VCaP (cell line): ENCODE results near the gene DNAH10.

ENCODE experiments used
- H3K27ac ChIP-seq: fragments of 450-650 bp; 2 replicates; pipeline ENCODE4 v1.5.1; 2017
- TF ChIP-seq, protein P1 (sequence below): fragments of 450-650 bp; conservative IDR thresholded peaks from 2 replicates; pipeline ENCODE4 v1.5.1; 2017; ENCODE audit warnings: mild to moderate bottlenecking, moderate library complexity

Gene DNAH10

DNA sequence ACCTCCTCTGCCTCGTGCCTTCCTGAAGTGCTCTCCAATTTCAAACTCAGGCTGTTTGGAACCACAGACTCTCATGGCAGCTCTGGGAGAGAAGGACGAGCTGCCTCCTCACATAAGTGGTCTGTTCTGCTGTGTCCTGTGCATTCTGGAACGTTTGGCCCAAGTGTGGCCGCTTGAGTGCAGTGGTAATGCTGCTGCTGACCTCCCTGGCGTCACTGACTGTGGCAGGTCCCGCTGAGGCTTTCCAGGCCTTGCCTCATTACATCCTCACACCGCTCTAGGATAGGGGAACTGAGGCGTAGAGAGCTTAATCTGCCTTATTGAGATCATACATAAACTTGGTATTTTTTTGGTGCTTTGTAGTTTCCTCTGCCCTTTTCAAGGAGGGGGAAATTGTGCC is 196.4 kb downstream of the DNAH10 start:
- TF ChIP-seq, protein P1, sequence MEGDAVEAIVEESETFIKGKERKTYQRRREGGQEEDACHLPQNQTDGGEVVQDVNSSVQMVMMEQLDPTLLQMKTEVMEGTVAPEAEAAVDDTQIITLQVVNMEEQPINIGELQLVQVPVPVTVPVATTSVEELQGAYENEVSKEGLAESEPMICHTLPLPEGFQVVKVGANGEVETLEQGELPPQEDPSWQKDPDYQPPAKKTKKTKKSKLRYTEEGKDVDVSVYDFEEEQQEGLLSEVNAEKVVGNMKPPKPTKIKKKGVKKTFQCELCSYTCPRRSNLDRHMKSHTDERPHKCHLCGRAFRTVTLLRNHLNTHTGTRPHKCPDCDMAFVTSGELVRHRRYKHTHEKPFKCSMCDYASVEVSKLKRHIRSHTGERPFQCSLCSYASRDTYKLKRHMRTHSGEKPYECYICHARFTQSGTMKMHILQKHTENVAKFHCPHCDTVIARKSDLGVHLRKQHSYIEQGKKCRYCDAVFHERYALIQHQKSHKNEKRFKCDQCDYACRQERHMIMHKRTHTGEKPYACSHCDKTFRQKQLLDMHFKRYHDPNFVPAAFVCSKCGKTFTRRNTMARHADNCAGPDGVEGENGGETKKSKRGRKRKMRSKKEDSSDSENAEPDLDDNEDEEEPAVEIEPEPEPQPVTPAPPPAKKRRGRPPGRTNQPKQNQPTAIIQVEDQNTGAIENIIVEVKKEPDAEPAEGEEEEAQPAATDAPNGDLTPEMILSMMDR, result no peak
- no peak overlapping the region for H3K27ac ChIP-seq

DNA sequence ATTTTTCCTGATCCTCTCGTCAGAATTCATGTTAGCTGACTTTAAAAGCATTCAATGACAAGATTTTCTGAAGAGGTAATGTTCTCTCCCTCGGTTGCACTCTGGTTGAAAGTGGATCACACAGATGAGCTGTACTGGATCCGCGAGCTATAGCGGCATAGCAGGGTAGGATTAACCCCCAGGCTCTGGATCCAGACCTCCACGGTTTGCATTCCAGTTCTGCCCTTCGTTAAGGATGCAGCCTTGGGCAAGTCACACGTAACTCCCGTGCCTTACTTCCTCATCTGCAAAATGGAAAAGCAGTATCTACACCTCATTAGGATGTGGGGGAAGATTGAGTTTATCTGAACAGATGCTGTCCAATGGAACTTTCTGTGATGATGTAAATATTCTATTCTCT is 196.8 kb downstream of the DNAH10 start:
- no peak overlapping the region for H3K27ac ChIP-seq
- TF ChIP-seq, protein P1, result no peak

GRCh38 chr12:123960029-123960735 is 198.1 kb downstream of the DNAH10 start:
- TF ChIP-seq, protein P1, result no peak

DNA sequence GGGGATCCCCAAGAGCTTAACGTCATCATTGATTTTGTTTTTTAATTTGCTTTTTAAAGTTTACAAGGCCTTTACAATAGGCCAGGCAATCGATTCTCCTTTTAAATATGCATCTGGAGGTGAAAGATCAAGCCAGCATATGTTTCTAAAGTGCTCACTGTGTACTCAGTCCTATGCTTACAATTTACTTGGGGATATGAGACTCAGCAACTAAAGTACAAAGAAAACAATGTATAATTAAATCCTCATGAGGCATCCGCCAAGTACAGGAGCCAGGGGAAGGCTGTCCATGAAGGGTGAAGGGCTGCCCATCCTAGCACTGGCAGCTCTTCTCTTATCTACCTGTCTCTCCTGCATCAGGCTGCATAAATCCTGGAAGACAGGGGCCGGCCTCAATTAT is 198.8 kb downstream of the DNAH10 start:
- TF ChIP-seq, protein P1, result no peak
- H3K27ac ChIP-seq, result peak overlapping the region; percentile 49

More at GRCh38 chr12:123960029-123960735, 198.1 kb downstream of the DNAH10 start:
- H3K27ac ChIP-seq, result peak overlapping the region; percentile 49; the same call in 1 of the 2 replicates

GRCh38 chr12:123961585-123962345 is 199.7 kb downstream of the DNAH10 start:
- peak overlapping the region; percentile 49 for H3K27ac ChIP-seq
- TF ChIP-seq, protein P1, result no peak

GRCh38 chr12:123962513-123962912 is 200.4 kb downstream of the DNAH10 start:
- TF ChIP-seq, protein P1, result no peak
- H3K27ac ChIP-seq, result no peak overlapping the region

DNA sequence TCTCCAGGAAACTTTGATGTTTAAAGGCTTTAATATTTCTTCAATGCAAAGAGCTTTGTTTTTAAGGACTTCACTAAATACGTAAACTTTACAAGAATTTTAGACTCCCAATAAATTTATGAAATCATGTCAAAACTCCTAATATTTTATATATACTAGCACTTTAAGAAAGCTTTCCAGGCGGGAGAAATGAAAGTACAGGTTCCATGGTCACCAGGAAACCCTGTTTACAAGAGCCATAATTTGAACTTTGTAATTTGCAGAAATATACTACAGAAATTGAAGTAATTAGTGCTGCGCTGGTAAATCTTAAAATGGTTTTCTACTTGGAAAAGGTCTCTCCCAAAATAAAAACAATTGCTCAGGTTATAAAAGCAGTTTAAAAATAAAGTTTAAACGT is 201.7 kb downstream of the DNAH10 start:
- TF ChIP-seq, protein P1, result no peak
- H3K27ac ChIP-seq, result no peak overlapping the region
